ENCODE data around the gene NDFIP1. TPM values are rescaled to one million over a fixed set of nuclear protein-coding genes. Genes with fewer than 3 reads are reported as not detected.

The NDFIP1 gene
- total and polyA plus RNA-seq, 2 of the 8 experiments (the other 6 are each of a cell fraction or from before 2014, with no cell fraction given) = 8.8 to 27.1 TPM

DNA sequence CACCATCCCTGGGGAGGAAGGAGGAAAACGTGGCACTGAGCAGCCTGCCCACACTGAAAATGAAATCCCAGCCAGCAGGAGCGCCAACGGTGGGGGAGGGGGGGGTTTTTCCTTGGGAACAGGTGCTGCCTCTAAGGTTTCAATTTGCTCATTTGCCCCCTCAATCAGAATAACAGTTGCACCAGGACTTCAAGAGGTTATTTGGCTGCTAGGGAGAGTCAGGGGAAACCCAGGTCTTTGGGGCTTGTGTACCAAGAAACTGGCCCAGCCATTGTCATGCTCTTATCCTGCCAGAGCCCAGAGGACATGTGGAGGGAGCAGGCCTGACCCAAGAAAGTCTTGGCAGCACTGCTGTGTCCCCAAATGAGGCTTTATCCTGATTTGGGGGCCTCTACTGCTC, 66.5 kb downstream of the NDFIP1 start (continued):
- TF ChIP-seq, protein P1, sequence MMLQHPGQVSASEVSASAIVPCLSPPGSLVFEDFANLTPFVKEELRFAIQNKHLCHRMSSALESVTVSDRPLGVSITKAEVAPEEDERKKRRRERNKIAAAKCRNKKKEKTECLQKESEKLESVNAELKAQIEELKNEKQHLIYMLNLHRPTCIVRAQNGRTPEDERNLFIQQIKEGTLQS (IDR thresholded peaks at IDR 0.05; ENCODE audit: insufficient read depth, low read depth, low read length) = no peak
- peak; percentile 23; the same call in 1 of the 2 replicates for TF ChIP-seq TAF1 (IDR thresholded peaks at IDR 0.05; ENCODE audit: low read depth, low read length)
